ENCODE measurements around the gene PXMP4.

The PXMP4 gene

GRCh38 chr20:33654680-33655161 is 65.4 kb downstream of the PXMP4 start:
- no peak for DNase-seq (ENCODE audit: low read depth)

GRCh38 chr20:33653900-33654596 is 66.1 kb downstream of the PXMP4 start:
- no peak for DNase-seq (ENCODE audit: low read depth)

GRCh38 chr20:33653218-33653899 is 66.8 kb downstream of the PXMP4 start:
- no peak for DNase-seq (ENCODE audit: low read depth)

All from non-pigmented ciliary epithelial cell (primary cell).